GM12872 (cell line): Measurements from ENCODE around the gene PRAMEF6.
"Not testable (repeated sequence)": the region's sequence is repeated elsewhere in the genome, so short reads cannot be mapped to it uniquely, and the experiment has no call there.

ENCODE experiments used
- TF ChIP-seq, protein P1 (sequence below): IDR thresholded peaks from 3 replicates; pipeline ENCODE4 v1.5.1; 2011; ENCODE audit warnings: low read depth, mild to moderate bottlenecking, low read length, moderate library complexity; ENCODE audit not compliant: insufficient read depth

PRAMEF6 gene

DNA sequence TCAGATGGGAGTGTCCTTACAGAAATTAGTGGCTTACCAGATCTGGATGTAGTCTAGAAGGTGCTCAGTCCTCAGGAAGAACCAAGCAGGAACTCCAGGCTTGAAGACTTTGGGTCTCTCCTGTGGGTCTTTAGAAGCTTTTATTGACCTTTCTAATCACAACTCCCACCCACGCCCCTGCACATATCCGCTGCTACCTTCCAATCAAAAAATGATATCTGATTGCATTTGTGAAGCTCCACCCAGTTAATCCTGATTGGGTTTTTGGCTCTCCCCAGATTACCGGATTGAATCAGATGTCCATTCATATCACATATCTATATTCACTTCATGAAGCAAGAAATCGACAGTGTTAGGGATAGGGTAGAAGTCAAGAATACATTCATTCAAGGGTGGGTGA is at the start of gene PRAMEF6:
TSS of gene PRAMEF6 (minus strand) at position 101 of the 400 bp plus-strand sequence. CDS start 5,062 bp downstream, outside the sequence.
- TF ChIP-seq, protein P1, sequence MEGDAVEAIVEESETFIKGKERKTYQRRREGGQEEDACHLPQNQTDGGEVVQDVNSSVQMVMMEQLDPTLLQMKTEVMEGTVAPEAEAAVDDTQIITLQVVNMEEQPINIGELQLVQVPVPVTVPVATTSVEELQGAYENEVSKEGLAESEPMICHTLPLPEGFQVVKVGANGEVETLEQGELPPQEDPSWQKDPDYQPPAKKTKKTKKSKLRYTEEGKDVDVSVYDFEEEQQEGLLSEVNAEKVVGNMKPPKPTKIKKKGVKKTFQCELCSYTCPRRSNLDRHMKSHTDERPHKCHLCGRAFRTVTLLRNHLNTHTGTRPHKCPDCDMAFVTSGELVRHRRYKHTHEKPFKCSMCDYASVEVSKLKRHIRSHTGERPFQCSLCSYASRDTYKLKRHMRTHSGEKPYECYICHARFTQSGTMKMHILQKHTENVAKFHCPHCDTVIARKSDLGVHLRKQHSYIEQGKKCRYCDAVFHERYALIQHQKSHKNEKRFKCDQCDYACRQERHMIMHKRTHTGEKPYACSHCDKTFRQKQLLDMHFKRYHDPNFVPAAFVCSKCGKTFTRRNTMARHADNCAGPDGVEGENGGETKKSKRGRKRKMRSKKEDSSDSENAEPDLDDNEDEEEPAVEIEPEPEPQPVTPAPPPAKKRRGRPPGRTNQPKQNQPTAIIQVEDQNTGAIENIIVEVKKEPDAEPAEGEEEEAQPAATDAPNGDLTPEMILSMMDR: not testable (repeated sequence)

DNA sequence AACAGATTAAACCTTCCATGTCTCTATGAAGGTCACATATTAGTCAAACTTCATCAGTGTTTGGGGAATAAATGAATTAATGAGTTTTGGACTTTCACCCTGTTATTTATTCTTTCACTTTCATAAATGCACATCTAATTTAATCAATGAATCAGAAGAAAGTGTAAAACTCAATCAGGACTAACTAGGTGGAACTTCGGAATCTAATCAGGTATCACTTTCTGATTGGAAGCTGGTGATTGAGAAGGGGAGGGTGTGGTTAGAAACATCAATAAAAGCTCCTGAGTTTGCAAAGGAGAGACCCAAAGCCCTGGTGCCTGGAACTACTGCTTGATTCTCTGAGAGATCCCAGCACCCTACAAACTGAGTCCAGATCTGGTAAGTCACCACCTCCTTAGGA is 31.1 kb downstream of the PRAMEF6 start, which contains the start of gene PRAMEF7:
TSS of gene PRAMEF7 (plus strand) at position 301 of the 400 bp plus-strand sequence. CDS start 1,083 bp downstream, outside the sequence.
- TF ChIP-seq, protein P1: not testable (repeated sequence)

DNA sequence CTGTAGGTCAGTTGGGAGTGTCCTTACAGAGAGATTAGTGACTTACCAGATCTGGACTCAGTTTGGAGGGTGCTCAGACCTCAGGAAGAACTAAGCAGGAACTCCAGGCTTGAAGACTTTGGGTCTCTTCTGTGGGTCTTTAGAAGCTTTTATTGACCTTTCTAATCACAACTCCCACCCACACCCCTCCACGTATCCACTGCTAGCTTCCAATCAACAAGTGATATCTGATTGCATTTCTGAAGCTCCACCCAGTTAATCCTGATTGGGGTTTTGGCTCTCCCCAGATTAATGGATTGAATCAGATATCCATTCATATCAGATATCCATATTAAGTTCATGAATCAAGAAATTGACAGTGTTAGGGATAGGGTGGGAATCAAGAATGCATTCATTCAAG is 49.2 kb downstream of the PRAMEF6 start, which contains the start of gene PRAMEF10:
TSS of gene PRAMEF10 (minus strand) at position 101 of the 400 bp plus-strand sequence. CDS start 2,423 bp downstream, outside the sequence.
- TF ChIP-seq, protein P1: not testable (repeated sequence)
